EL (cell line): ENCODE data around the gene BARHL2.
A peak's percentile ranks its signal among the peaks of the same experiment; 100 is the strongest.

Experiments used
- DNase-seq: peaks from one replicate; pipeline ENCODE4 v3.0.0-alpha.2; 2016

Gene BARHL2

GRCh38 chr1:90724361-90724760 is 7.3 kb upstream of the BARHL2 start:
- no peak for DNase-seq

GRCh38 chr1:90723590-90724108 is 6.5 kb upstream of the BARHL2 start:
- no peak for DNase-seq

- DNase-seq: no peak
Observed at GRCh38 chr1:90722874-90723589, 5.9 kb upstream of the BARHL2 start.

DNA sequence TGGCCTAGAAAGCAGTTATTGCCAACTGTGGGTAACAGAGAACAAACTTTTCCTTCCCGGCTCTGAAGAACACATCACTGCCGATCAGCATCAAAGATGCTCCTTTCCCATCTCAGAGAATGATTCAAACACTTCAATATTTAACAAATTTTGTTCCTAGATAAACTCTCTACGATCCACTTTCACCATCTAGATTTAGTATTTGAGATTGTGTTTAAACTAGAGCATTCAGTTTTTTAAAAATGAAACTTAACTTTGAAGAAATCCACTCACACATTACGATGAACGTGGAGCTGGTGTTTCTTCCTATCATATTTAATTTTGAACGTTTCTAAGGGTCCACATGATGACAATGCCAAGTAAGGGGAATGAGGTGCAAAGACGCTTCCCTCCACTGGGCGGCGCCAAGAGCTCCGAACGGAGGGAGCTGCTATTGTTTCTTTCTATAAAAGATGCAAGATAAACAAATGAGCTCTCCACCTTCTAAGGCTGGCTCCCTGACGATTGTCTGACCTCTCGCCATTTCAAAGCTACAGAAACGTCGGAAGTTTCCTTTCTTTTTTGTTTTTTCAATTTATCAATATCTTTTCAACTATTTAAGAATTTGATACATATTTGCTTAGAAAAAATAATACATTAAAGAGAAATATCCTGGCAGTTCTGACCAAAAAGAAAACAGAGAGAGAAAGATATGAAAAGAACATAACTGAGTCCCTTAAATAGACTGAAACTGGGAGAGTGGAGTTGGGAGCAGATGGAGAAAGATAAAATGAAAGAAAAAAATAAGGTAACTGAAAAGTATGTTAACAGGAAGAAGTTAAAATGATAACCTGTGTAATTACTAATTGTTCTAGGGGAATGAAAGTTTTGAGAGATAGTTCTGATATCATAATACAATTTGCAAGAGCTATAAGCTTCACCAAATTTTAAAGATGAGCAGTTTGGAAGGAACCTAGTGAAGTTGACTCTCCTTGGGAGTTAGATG is 4.4 kb upstream of the BARHL2 start:
- DNase-seq: peak; percentile 63

- no peak for DNase-seq
Observed at GRCh38 chr1:90720145-90720636, 3.1 kb upstream of the BARHL2 start.

GRCh38 chr1:90719330-90720144 is 2.4 kb upstream of the BARHL2 start:
- no peak for DNase-seq

GRCh38 chr1:90718411-90719329 is 1.6 kb upstream of the BARHL2 start:
- no peak for DNase-seq

- no peak for DNase-seq
Observed at GRCh38 chr1:90717665-90718410, 736 bp upstream of the BARHL2 start.

GRCh38 chr1:90717356-90717664 is 208 bp upstream of the BARHL2 start:
- no peak for DNase-seq

GRCh38 chr1:90716243-90716551 is 905 bp downstream of the BARHL2 start:
- DNase-seq: no peak

- DNase-seq: no peak
Observed at GRCh38 chr1:90715309-90715708, 1.8 kb downstream of the BARHL2 start.

DNA sequence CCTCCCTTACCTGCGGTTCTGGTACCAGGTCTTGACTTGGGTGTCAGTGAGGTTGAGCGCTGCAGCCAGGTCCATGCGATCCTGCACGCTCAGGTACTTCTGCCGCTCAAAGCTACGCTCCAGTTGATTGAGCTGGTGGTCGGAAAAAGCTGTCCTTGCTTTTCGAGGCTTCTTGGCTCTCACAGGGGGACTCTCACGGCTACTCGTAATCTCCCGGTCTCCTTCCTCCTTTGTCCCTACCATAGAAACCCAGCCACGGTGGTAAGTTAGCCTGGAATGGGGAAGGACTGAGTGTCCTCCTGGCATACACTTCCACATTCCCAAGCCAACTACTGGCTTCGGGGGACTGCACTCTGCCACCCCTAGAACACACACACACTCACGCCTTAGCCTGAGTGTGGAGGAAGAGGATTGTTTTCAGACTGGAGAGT is 2.6 kb downstream of the BARHL2 start:
- no peak for DNase-seq

DNA sequence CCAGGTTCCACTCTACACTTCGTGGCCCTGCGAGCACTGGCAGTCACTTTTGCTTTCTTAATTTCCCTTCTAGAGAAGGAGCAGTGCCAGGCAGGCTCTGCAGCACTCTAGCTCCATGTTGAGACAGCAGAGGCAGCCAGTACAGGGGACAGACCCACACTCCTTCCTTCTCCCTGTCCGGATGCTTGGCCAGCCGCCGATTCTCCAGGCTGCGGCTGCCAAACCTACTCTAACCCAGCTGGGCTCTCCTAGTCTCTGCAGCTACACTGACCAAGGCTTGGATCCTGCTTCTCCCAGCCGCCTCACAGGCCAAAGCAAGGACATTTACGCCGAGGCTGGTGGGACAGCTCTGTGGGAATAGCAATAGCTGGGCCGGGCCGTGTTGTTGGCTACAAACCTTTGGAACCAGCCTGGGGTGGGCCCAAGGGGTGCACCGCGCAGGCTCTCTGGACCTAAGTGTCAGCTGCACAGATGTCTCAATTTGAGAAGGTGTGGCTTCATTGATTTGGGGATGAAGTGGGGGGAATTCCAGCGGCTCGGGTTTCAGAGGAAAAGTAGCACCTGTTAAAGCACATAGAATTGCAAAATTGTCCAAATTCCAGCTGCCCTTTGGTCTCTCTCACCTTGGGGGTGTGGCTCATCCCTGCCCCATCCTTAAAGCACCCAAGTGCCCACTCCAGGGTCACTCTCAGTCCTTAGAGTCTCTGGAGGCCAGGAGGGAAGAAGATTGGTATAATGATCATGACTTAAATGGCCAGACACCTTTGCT is 3.2 kb downstream of the BARHL2 start:
- no peak for DNase-seq

DNA sequence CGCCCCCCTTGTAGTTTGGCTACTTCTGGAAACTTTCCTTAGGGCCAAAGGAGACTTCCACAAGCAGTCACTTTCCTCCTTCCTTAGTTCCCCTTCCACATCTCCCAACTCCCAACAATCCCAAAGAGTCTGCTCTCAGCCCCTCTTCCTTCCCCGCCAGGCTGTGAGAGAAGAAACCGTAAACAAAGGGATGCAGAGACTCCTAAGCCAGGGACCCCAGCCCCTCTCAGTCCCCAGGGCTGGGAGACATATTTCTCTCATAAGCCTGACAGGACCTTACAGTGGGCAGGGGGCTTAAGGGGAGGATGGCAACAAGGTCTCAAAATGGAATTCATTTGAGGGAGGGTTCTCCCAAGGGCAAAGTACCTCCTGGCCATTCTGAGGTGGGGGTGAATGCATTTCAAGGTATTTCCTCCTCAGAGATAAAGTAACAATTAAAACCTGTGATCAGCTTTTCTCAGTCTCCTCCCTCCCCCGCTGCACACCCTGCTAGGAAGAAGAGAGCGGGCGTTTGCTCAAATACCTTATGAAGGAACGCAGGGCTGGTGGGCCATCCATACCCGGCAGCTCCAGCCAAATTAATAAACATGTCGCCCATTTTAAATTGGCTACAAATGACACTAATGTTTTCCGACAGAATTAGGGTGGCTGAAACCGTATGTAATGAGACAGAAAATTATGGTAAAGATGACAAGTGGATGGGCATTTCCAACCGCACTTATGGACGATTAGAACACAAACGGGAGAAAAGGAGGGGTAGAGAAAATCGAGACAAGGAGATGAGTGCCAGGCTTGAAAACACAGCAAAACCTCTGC is 4.0 kb downstream of the BARHL2 start:
- DNase-seq: no peak

DNA sequence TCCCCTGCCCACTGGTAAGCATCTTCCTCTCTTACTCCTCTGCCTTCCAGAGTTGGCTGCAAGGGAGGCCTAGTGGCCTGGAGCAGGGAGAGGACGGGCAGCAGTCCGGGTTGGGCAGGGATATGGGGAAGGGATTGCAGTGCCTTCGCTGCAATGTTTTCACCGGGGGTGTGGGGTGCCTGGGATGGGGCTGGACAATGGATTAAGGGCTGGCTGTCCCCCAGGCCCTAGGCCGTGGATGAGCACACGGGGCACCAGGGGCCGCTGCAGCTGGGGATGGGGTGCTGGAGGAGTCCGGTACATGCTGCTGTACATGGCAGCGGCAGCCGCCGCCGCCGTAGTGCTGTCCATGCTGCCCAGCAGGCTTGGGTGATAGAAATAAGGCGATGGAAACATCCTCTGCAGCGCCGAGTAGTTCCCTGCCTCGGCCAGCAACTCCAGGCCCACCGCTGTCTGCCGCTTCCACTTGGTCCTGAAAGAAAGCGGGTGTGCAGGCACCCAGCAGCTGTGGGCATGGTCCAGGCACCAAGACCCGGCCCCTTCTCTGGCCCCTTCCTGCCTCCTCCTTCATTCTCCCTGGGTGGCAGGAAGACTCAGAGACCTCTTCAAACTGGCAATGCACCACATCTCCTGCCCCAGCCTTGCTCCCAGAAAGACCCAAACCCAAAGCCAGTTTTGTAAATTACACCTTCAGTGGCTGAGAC is 4.8 kb downstream of the BARHL2 start:
- no peak for DNase-seq

- DNase-seq: no peak
Observed at GRCh38 chr1:90711696-90712095, 5.4 kb downstream of the BARHL2 start.

GRCh38 chr1:90710579-90711536 is 6.2 kb downstream of the BARHL2 start:
- no peak for DNase-seq

GRCh38 chr1:90709535-90709934 is 7.6 kb downstream of the BARHL2 start:
- no peak for DNase-seq
